ENCODE measurements around the gene CRACR2B.

Gene CRACR2B

GRCh38 chr11:827146-827896 is 398 bp upstream of the CRACR2B start:
- DNase-seq, result no peak

- no peak for DNase-seq
Measured at GRCh38 chr11:828506-829175, 922 bp downstream of the CRACR2B start.

GRCh38 chr11:829176-829846 is 1.6 kb downstream of the CRACR2B start:
- no peak for DNase-seq

GRCh38 chr11:829847-830294 is 2.2 kb downstream of the CRACR2B start:
- DNase-seq, result no peak

GRCh38 chr11:830295-831117 is 2.8 kb downstream of the CRACR2B start:
- DNase-seq, result no peak

GRCh38 chr11:831118-831864 is 3.6 kb downstream of the CRACR2B start:
- no peak for DNase-seq

- no peak for DNase-seq
Measured at GRCh38 chr11:831961-832528, 4.3 kb downstream of the CRACR2B start.

GRCh38 chr11:832529-833113 is 4.9 kb downstream of the CRACR2B start, which contains the start of gene CD151:
Gene CD151 (plus strand): TSS chr11:832952. CDS start chr11:836070, 3,118 bp downstream.
- no peak for DNase-seq

GRCh38 chr11:833114-833791 is 5.5 kb downstream of the CRACR2B start:
- DNase-seq, result no peak

GRCh38 chr11:833849-834311 is 6.2 kb downstream of the CRACR2B start:
- DNase-seq, result no peak

GRCh38 chr11:834371-835316 is 6.9 kb downstream of the CRACR2B start:
- no peak for DNase-seq

GRCh38 chr11:836274-836673 is 8.6 kb downstream of the CRACR2B start:
- no peak for DNase-seq

GRCh38 chr11:836700-837099 is 9.0 kb downstream of the CRACR2B start:
- no peak for DNase-seq

- no peak for DNase-seq
Measured at GRCh38 chr11:837189-837989, 9.7 kb downstream of the CRACR2B start.

- DNase-seq, result no peak
Measured at GRCh38 chr11:837990-838307, 10.2 kb downstream of the CRACR2B start.

GRCh38 chr11:838441-839279 is 10.9 kb downstream of the CRACR2B start:
- no peak for DNase-seq

GRCh38 chr11:839280-839623 is 11.5 kb downstream of the CRACR2B start:
- DNase-seq, result no peak

Measured in NCI-H2081 treated with DMSO at 0.1 percent for 48 hours (cell line).